GM12801 (cell line): ENCODE data around the gene OTOG.

ENCODE experiments used
- TF ChIP-seq, protein P1 (sequence below): IDR thresholded peaks from one replicate; pipeline ENCODE4 v1.5.1; 2011; ENCODE audit warnings: control low read depth; ENCODE audit not compliant: insufficient read length; ENCODE audit errors: extremely low read depth

The OTOG gene

DNA sequence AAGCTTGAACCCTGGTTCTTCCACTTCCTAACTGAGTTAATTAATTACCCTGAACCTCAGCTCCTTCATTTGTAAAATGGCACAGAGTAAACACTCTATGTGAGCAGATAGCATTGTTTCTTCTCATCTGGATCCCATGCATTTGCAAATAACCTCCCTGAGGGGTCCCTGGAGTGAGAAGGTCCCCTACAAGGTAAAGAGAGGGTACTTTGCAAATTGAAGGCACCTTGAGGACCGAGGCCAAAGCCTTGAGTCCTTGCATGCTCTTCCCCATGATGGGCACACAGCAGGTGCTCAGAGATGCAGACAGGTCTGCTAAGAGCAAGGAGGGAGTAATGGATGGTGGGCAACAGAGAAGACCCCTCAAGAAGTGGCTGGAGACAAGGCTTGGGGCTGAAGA, 33.2 kb downstream of the OTOG start:
- TF ChIP-seq, protein P1, sequence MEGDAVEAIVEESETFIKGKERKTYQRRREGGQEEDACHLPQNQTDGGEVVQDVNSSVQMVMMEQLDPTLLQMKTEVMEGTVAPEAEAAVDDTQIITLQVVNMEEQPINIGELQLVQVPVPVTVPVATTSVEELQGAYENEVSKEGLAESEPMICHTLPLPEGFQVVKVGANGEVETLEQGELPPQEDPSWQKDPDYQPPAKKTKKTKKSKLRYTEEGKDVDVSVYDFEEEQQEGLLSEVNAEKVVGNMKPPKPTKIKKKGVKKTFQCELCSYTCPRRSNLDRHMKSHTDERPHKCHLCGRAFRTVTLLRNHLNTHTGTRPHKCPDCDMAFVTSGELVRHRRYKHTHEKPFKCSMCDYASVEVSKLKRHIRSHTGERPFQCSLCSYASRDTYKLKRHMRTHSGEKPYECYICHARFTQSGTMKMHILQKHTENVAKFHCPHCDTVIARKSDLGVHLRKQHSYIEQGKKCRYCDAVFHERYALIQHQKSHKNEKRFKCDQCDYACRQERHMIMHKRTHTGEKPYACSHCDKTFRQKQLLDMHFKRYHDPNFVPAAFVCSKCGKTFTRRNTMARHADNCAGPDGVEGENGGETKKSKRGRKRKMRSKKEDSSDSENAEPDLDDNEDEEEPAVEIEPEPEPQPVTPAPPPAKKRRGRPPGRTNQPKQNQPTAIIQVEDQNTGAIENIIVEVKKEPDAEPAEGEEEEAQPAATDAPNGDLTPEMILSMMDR: no peak

DNA sequence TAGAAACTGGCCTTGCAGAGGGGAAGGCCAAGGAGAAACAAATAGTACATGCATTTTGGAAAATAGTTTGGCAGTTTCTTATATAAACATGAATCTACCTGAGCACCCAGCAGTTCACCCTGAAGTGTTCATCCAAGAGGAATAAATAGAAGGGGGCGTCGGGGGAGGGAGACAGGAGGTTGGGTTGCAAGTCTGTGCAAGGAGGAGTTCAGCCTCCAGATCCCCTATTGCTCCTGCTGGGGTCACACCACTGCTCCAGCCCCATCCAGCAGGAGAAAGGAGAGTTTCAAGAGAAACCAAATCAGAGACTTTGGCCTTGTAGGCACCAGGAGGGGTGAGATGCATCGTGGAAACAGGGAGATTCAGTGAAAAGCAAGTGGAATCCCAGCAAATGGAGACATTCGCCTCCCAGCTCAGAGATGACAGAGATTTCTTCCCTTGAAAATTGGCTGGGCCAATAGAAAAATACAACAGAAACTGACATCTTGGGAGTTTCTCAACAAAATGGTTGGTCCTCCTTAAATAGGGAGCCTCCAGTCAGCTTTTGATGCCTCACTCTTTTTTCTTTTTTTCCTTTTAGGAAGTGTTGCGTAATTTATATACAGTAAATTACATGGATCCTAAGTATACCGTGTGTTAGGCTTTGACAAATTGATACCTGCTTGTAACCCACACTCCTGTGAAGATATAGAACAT, 34.1 kb downstream of the OTOG start:
- TF ChIP-seq, protein P1: no peak

DNA sequence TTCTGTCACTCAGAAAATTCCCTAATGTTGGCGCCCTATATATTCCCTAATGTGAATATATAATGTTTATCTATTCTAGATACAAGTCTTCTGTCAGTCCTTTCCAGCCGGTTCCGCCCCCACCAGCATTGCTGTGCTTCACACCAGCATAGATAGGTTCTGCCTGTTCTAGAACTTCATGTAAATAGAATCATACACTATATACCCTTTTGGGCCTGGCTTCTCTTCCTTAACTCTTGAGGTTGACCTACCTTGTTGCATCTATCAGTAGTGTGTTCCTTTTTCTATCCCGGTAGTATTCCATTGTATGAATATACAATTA, 34.6 kb downstream of the OTOG start:
- TF ChIP-seq, protein P1: no peak

DNA sequence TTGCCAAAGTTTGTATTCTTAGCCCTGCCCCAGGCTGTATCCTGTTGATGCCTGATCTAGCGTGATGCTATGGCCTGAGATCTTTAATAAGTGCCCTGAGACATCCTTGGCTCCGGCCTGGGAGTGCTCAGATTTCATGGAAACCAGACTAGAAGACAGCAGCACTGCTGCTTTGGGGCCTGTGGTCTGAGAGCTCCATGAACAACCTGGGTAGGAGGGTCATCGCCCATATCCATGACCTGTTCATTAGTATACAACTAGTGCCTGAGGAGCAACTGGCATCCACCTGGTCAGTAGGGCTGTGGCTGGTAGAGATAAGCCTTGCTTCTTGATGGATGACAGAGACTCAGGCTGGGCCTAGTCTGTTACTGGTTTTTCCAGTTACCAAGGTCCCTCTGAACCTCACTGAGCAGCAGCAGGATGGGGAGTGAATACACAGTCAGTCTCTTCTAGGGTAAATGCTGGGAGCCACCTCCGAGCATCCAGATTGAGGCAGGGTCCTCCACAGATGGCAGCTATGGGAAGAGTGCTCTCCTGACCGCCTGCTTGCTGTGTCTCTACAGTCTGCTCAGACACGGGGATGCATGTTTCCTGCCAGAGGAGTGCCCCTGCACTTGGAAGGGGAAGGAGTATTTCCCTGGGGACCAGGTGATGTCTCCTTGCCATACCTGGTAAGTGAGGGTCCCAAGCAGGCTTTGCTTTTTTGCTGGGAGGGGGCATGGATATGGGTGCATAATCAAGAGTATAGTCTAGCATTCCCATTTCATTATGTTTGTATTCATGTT, 39.0 kb downstream of the OTOG start:
- TF ChIP-seq, protein P1: no peak

- TF ChIP-seq, protein P1: no peak
Observed at GRCh38 chr11:17588166-17588565, 41.1 kb downstream of the OTOG start.

DNA sequence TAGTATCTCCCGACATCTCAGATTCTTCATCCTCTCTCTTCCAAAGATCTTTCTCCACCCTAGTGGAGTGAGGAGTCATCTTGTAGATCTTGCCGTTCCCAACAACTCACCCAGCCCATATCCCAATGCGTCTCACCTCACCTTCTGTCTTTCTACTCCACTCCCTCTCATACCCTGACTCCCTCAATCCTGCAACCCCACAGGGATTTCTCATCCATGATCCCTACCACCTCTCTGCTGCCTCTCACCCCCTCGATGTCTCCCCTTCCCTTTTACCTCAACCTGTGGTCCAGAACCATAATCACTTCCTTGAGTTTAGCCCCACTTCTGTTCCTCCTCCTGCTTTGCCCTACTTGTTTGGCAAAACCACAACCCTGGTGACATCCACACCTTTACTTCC, 41.7 kb downstream of the OTOG start:
- TF ChIP-seq, protein P1: no peak

- TF ChIP-seq, protein P1: no peak
Observed at GRCh38 chr11:17590463-17590862, 43.4 kb downstream of the OTOG start.
